GM21447 (cell line): ENCODE results near the gene GALNT16.

ENCODE experiments used
- ATAC-seq: cut with Tn5 transposase; IDR thresholded peaks from one replicate; pipeline ENCODE4 v1.9.1; 2021; ENCODE audit not compliant: unreplicated experiment

GALNT16 gene

GRCh38 chr14:69399750-69400149 is 139.8 kb downstream of the GALNT16 start:
- no peak for ATAC-seq

- no peak for ATAC-seq
Observed at GRCh38 chr14:69400154-69400553, 140.2 kb downstream of the GALNT16 start.

- no peak for ATAC-seq
Observed at GRCh38 chr14:69401841-69402240, 141.9 kb downstream of the GALNT16 start.

- ATAC-seq = no peak
Observed at GRCh38 chr14:69404478-69404877, 144.5 kb downstream of the GALNT16 start.

- no peak for ATAC-seq
Observed at GRCh38 chr14:69404883-69405282, 144.9 kb downstream of the GALNT16 start.

GRCh38 chr14:69405762-69406161 is 145.8 kb downstream of the GALNT16 start:
- ATAC-seq = no peak
